Measurements from ENCODE around the gene MRPS6.

MRPS6 gene

GRCh38 chr21:34128674-34129038 lies 55.3 kb downstream of the MRPS6 start:
- Histone ChIP-seq H3K36me3 (ENCODE audit: insufficient read depth) (no peaks in the 10 kb centered on the region), H3K9ac (no peak overlapping the region), H3K27ac (no peak overlapping the region), H4K20me1 (ENCODE audit: insufficient read depth) (no peaks in the 10 kb centered on the region), H3K4me3 (IDR thresholded peaks at IDR 0.05; ENCODE audit: insufficient read depth, low read depth, low read length) (no peak overlapping the region), H3K4me2 (no peak overlapping the region), H2AFZ (ENCODE audit: low read depth) (no peak overlapping the region), H3K79me2 (ENCODE audit: insufficient read depth, low read depth) (no peaks in the 10 kb centered on the region), H3K4me1 (ENCODE audit: low read depth, poor library complexity, severe bottlenecking) (no peaks in the 10 kb centered on the region), H3K27me3 (ENCODE audit: insufficient read depth, low read depth) (no peaks in the 10 kb centered on the region)
- TF ChIP-seq CTCF (conservative IDR thresholded peaks at IDR 0.05; ENCODE audit: low read depth, low read length): no peak

- Histone ChIP-seq H3K27ac (no peak overlapping the region), H3K79me2 (ENCODE audit: insufficient read depth, low read depth) (no peaks in the 10 kb centered on the region), H3K27me3 (ENCODE audit: insufficient read depth, low read depth) (no peaks in the 10 kb centered on the region), H3K4me1 (ENCODE audit: low read depth, poor library complexity, severe bottlenecking) (no peaks in the 10 kb centered on the region), H3K9ac (no peak overlapping the region), H3K4me3 (IDR thresholded peaks at IDR 0.05; ENCODE audit: insufficient read depth, low read depth, low read length) (no peak overlapping the region), H3K36me3 (ENCODE audit: insufficient read depth) (no peaks in the 10 kb centered on the region), H2AFZ (ENCODE audit: low read depth) (no peak overlapping the region), H4K20me1 (ENCODE audit: insufficient read depth) (no peaks in the 10 kb centered on the region), H3K4me2 (no peak overlapping the region)
- no peak for TF ChIP-seq CTCF (conservative IDR thresholded peaks at IDR 0.05; ENCODE audit: low read depth, low read length)
Observed at GRCh38 chr21:34129039-34129891, 55.9 kb downstream of the MRPS6 start.

GRCh38 chr21:34129901-34130715 lies 56.7 kb downstream of the MRPS6 start:
- H3K4me3 ChIP-seq (IDR thresholded peaks at IDR 0.05; ENCODE audit: insufficient read depth, low read depth, low read length): no peak overlapping the region
- no peak overlapping the region for H2AFZ ChIP-seq (ENCODE audit: low read depth)
- no peaks in the 10 kb centered on the region for H3K27me3 ChIP-seq (ENCODE audit: insufficient read depth, low read depth)
- H3K4me2 ChIP-seq: no peak overlapping the region
- H3K4me1 ChIP-seq (ENCODE audit: low read depth, poor library complexity, severe bottlenecking): no peaks in the 10 kb centered on the region
- H4K20me1 ChIP-seq (ENCODE audit: insufficient read depth): no peaks in the 10 kb centered on the region
- H3K79me2 ChIP-seq (ENCODE audit: insufficient read depth, low read depth): no peaks in the 10 kb centered on the region
- no peak overlapping the region for H3K27ac ChIP-seq
- no peaks in the 10 kb centered on the region; the same call in 1 of the 2 replicates for H3K36me3 ChIP-seq (ENCODE audit: insufficient read depth)
- no peak overlapping the region for H3K9ac ChIP-seq
- TF ChIP-seq CTCF (conservative IDR thresholded peaks at IDR 0.05; ENCODE audit: low read depth, low read length): no peak

GRCh38 chr21:34130716-34130985 lies 57.3 kb downstream of the MRPS6 start:
- no peak overlapping the region for H3K9ac ChIP-seq
- H3K27me3 ChIP-seq (ENCODE audit: insufficient read depth, low read depth): no peaks in the 10 kb centered on the region
- H3K4me1 ChIP-seq (ENCODE audit: low read depth, poor library complexity, severe bottlenecking): no peaks in the 10 kb centered on the region
- no peak for TF ChIP-seq CTCF (conservative IDR thresholded peaks at IDR 0.05; ENCODE audit: low read depth, low read length)
- H3K4me3 ChIP-seq (IDR thresholded peaks at IDR 0.05; ENCODE audit: insufficient read depth, low read depth, low read length): no peak overlapping the region
- H3K4me2 ChIP-seq: no peak overlapping the region
- H2AFZ ChIP-seq (ENCODE audit: low read depth): no peak overlapping the region
- H4K20me1 ChIP-seq (ENCODE audit: insufficient read depth): no peaks in the 10 kb centered on the region
- H3K36me3 ChIP-seq (ENCODE audit: insufficient read depth): no peaks in the 10 kb centered on the region; the same call in 1 of the 2 replicates
- H3K27ac ChIP-seq: no peak overlapping the region
- H3K79me2 ChIP-seq (ENCODE audit: insufficient read depth, low read depth): no peaks in the 10 kb centered on the region; the same call in 1 of the 2 replicates

Data from KMS-11 (cell line).